SK-N-MC (cell line): ENCODE results near the gene MESP2.

ENCODE experiments used
- EZH2 ChIP-seq: fragments of 200-600 bp; sonication (generic); IDR thresholded peaks from one replicate; pipeline ENCODE4 v1.6.1; 2017; ENCODE audit warnings: antibody characterized with exemption
- POLR2AphosphoS5 ChIP-seq: IDR thresholded peaks from 2 replicates; pipeline ENCODE4 v1.6.1; 2012; ENCODE audit warnings: mild to moderate bottlenecking, low read depth, low read length, borderline replicate concordance

DNA sequence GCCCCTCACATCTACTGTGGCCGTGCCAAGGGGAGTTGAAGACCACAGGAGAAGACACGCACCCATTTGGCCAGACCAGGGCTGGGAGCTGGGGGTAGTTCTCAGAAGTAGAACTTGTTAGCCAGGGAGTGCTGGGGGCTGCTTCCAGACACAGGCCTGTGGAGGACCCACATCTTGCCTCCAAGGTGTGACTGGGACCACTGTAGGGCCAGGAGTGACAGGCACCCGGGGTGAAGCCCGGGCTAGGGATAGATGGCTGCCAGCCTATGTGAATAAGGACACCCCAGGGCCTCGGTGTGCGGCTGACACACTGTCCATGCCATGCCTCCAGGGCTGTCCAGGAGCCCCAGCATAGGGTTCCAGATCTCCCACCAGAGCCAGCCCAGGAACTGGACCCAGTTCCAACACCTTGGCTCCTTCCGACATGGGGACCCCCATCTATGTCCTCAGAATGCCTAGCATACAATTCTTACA lies 36.8 kb downstream of the MESP2 start:
- TF ChIP-seq EZH2 (no peak), POLR2AphosphoS5 (no peak)
